GM23338 (cell line): ENCODE data around the gene ZC2HC1B. TPM values are rescaled to one million over a fixed set of nuclear protein-coding genes. Genes with fewer than 3 reads are reported as not detected.

Experiments used
- ATAC-seq: fragments of 200-7000 bp; cut with Tn5 transposase; 3 replicates; pipeline ENCODE4 v1.9.1; 2020
- DNase-seq: peaks from one replicate; pipeline ENCODE4 v3.0.0-alpha.2; 2015; ENCODE audit warnings: low spot score
- H2AFZ ChIP-seq: fragments of 200-600 bp; sonication (generic); 2 replicates; pipeline ENCODE4 v1.8.0; 2016; ENCODE audit warnings: antibody characterized with exemption, mild to moderate bottlenecking, moderate library complexity
- H3F3A ChIP-seq: fragments of 200-600 bp; sonication (generic); replicated peaks from 2 replicates; pipeline ENCODE4 v1.8.0; 2017; ENCODE audit warnings: antibody characterized with exemption, mixed run types, low read depth
- H3K27ac ChIP-seq: fragments of 200-600 bp; sonication (generic); 2 replicates; pipeline ENCODE4 v1.6.1; 2016; ENCODE audit warnings: low read depth
- H3K27me3 ChIP-seq: fragments of 200-600 bp; sonication (generic); 2 replicates; pipeline ENCODE4 v1.8.0; 2016; ENCODE audit warnings: mild to moderate bottlenecking, mixed run types, moderate library complexity; ENCODE audit not compliant: insufficient read depth
- H3K36me3 ChIP-seq: fragments of 200-600 bp; sonication (generic); 2 replicates; pipeline ENCODE4 v1.8.0; 2016; ENCODE audit warnings: mild to moderate bottlenecking; ENCODE audit not compliant: insufficient read depth
- H3K4me1 ChIP-seq: fragments of 200-600 bp; sonication (generic); 2 replicates; pipeline ENCODE4 v1.8.0; 2016; ENCODE audit warnings: mild to moderate bottlenecking, moderate library complexity; ENCODE audit not compliant: insufficient read depth
- H3K4me2 ChIP-seq: fragments of 200-600 bp; sonication (generic); 2 replicates; pipeline ENCODE4 v1.7.1; 2017; ENCODE audit warnings: mixed run types
- H3K4me3 ChIP-seq: fragments of 200-600 bp; sonication (generic); 2 replicates; pipeline ENCODE4 v1.6.1; 2016; ENCODE audit warnings: mixed run types
- H3K79me2 ChIP-seq: fragments of 200-600 bp; sonication (generic); replicated peaks from 2 replicates; pipeline ENCODE4 v1.8.0; 2017; ENCODE audit warnings: mild to moderate bottlenecking; ENCODE audit not compliant: insufficient read depth
- H3K9me2 ChIP-seq: fragments of 200-600 bp; sonication (generic); 2 replicates; pipeline ENCODE4 v1.8.0; 2017; ENCODE audit not compliant: insufficient read depth
- H4K20me1 ChIP-seq: fragments of 200-600 bp; sonication (generic); replicated peaks from 2 replicates; pipeline ENCODE4 v1.8.0; 2017; ENCODE audit warnings: mild to moderate bottlenecking; ENCODE audit not compliant: insufficient read depth
- H3K27ac Mint-ChIP-seq: 2 replicates; pipeline ENCODE4 v1.8.0; 2020; ENCODE audit warnings: inconsistent platforms, mild to moderate bottlenecking, moderate library complexity, mixed read lengths
- H3K27me3 Mint-ChIP-seq: 3 replicates; pipeline ENCODE4 v1.8.0; 2022; ENCODE audit warnings: low read depth, mild to moderate bottlenecking, moderate library complexity, mixed read lengths, inconsistent platforms; ENCODE audit not compliant: insufficient read depth, poor library complexity
- H3K36me3 Mint-ChIP-seq: 3 replicates; pipeline ENCODE4 v1.8.0; 2021; ENCODE audit warnings: low read depth, mild to moderate bottlenecking, inconsistent platforms, moderate library complexity, mixed read lengths
- H3K4me1 Mint-ChIP-seq: 3 replicates; pipeline ENCODE4 v1.8.0; 2020; ENCODE audit warnings: mild to moderate bottlenecking, inconsistent platforms, mixed read lengths
- H3K4me3 Mint-ChIP-seq: 3 replicates; pipeline ENCODE4 v1.8.0; 2021; ENCODE audit warnings: moderate library complexity, mild to moderate bottlenecking, inconsistent platforms, mixed read lengths
- H3K9me3 Mint-ChIP-seq: 3 replicates; pipeline ENCODE4 v1.8.0; 2020; ENCODE audit warnings: moderate library complexity, mild to moderate bottlenecking, inconsistent platforms, mixed read lengths
- CTCF ChIP-seq, 2 experiments: fragments of 200-600 bp in 1 of 2; sonication (generic) in 1 of 2; conservative IDR thresholded peaks; 2 replicates each; pipeline versions ENCODE4 v1.5.1 to v1.6.1; 2016 to 2017; ENCODE audit warnings: antibody characterized with exemption in 2 of 2, low read depth in 2 of 2, mild to moderate bottlenecking in 2 of 2, moderate library complexity in 1 of 2
- EZH2 ChIP-seq: fragments of 200-600 bp; sonication (generic); IDR thresholded peaks from one replicate; pipeline ENCODE4 v1.8.0; 2017; ENCODE audit warnings: antibody characterized with exemption, mild to moderate bottlenecking, low read depth; ENCODE audit not compliant: unreplicated experiment
- JUNB ChIP-seq: IDR thresholded peaks from one replicate; pipeline ENCODE4 v1.6.1; 2016; ENCODE audit warnings: antibody characterized with exemption; ENCODE audit not compliant: unreplicated experiment
- POLR2AphosphoS5 ChIP-seq: IDR thresholded peaks from 2 replicates; pipeline ENCODE4 v1.6.1; 2016; ENCODE audit warnings: antibody characterized with exemption, low read depth
- STAT1 ChIP-seq: IDR thresholded peaks from one replicate; pipeline ENCODE4 v1.6.1; 2016; ENCODE audit warnings: antibody characterized with exemption; ENCODE audit not compliant: unreplicated experiment
- ZNF462 ChIP-seq: fragments of 250-450 bp; sonication (Bioruptor Pico); IDR thresholded peaks from 2 replicates; pipeline ENCODE4 v1.5.0; 2020; ENCODE audit warnings: mild to moderate bottlenecking, moderate library complexity
- polyA plus RNA-seq: library from polyadenylated mRNA; unstranded; fragments of >200 nt; fragmentation: Nextera tagmentation; extraction: Ambion mirVana; gene quantifications from 2 replicates; pipeline ENCODE4 v1.2.1, GENCODE V29; 2016
- total RNA-seq: library from RNA; depleted of rRNA; stranded (reverse); fragments of >200 nt; shearing (Covaris generic); gene quantifications from 2 replicates; pipeline ENCODE4 v1.2.3, GENCODE V29; 2014
- TF ChIP-seq, protein P1 (sequence below): IDR thresholded peaks from one replicate; pipeline ENCODE4 v1.6.1; 2018; ENCODE audit warnings: antibody characterized with exemption; ENCODE audit not compliant: unreplicated experiment

ZC2HC1B gene
- total and polyA plus RNA-seq, 2 experiments from 2014 or later, result not detected

GRCh38 chr6:143974089-143974488, 109.8 kb downstream of the ZC2HC1B start (continued):
- no peak for TF ChIP-seq CTCF (conservative IDR thresholded peaks at IDR 0.05; ENCODE audit: low read depth in 2 of 2)
- no peak for TF ChIP-seq EZH2
- TF ChIP-seq ZNF462 (CRISPR knock-in tag), result no peak

DNA sequence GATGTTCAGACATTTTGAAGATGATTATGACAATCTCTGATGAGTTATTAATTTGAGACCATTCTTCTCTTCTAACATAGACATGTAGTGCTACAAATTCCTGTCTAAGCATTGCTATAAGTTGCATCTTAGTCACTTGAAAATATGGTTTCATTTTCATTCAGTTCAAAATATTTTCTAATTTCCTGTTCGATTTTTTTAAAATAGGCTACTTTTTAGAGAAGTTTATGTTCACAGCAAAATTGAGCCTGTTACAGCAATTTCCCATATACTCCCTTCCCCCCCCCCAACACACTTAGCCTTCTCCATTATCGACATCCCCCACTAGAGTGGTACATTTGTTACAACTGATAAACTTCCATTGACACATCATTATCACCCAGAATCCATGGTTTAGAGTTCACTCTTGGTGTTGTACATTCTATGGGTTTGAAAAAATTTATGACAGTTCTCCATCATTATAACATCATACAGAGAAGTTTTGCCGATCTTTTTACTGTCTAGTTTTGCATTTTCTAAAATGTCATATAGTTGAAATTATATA, 112.6 kb downstream of the ZC2HC1B start:
- Histone ChIP-seq H3K36me3 (no peaks in the 10 kb centered on the region), H4K20me1 (no peaks in the 10 kb centered on the region), H3K79me2 (no peaks in the 10 kb centered on the region), H3F3A (no peaks in the 10 kb centered on the region), H3K4me2 (no peak overlapping the region), H2AFZ (no peak overlapping the region), H3K27me3 (peaks cover 93% of the 10 kb centered on the region), H3K9me2 (no peaks in the 10 kb centered on the region), H3K4me1 (peaks cover 45% of the 10 kb centered on the region), H3K27ac (no peak overlapping the region), H3K4me3 (no peak overlapping the region)
- H3K27ac Mint-ChIP-seq, result no peak overlapping the region
- no peak for DNase-seq
- H3K4me1 Mint-ChIP-seq, result peaks cover 32% of the 10 kb centered on the region
- no peaks in the 10 kb centered on the region for H3K36me3 Mint-ChIP-seq
- no peak for ATAC-seq
- no peak overlapping the region for H3K4me3 Mint-ChIP-seq
- no peaks in the 10 kb centered on the region; the same call in 2 of the 3 replicates for H3K9me3 Mint-ChIP-seq
- H3K27me3 Mint-ChIP-seq, result peaks cover 48% of the 10 kb centered on the region
- TF ChIP-seq STAT1 (no peak), EZH2 (no peak), JUNB (no peak), POLR2AphosphoS5 (no peak)
- TF ChIP-seq, protein P1, sequence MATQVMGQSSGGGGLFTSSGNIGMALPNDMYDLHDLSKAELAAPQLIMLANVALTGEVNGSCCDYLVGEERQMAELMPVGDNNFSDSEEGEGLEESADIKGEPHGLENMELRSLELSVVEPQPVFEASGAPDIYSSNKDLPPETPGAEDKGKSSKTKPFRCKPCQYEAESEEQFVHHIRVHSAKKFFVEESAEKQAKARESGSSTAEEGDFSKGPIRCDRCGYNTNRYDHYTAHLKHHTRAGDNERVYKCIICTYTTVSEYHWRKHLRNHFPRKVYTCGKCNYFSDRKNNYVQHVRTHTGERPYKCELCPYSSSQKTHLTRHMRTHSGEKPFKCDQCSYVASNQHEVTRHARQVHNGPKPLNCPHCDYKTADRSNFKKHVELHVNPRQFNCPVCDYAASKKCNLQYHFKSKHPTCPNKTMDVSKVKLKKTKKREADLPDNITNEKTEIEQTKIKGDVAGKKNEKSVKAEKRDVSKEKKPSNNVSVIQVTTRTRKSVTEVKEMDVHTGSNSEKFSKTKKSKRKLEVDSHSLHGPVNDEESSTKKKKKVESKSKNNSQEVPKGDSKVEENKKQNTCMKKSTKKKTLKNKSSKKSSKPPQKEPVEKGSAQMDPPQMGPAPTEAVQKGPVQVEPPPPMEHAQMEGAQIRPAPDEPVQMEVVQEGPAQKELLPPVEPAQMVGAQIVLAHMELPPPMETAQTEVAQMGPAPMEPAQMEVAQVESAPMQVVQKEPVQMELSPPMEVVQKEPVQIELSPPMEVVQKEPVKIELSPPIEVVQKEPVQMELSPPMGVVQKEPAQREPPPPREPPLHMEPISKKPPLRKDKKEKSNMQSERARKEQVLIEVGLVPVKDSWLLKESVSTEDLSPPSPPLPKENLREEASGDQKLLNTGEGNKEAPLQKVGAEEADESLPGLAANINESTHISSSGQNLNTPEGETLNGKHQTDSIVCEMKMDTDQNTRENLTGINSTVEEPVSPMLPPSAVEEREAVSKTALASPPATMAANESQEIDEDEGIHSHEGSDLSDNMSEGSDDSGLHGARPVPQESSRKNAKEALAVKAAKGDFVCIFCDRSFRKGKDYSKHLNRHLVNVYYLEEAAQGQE, result no peak
